ENCODE results near the gene NKX2-1. TPM values are rescaled to one million over a fixed set of nuclear protein-coding genes. Genes with fewer than 3 reads are reported as not detected.

The NKX2-1 gene
- total RNA-seq, 2 experiments from 2014 or later = not detected

DNA sequence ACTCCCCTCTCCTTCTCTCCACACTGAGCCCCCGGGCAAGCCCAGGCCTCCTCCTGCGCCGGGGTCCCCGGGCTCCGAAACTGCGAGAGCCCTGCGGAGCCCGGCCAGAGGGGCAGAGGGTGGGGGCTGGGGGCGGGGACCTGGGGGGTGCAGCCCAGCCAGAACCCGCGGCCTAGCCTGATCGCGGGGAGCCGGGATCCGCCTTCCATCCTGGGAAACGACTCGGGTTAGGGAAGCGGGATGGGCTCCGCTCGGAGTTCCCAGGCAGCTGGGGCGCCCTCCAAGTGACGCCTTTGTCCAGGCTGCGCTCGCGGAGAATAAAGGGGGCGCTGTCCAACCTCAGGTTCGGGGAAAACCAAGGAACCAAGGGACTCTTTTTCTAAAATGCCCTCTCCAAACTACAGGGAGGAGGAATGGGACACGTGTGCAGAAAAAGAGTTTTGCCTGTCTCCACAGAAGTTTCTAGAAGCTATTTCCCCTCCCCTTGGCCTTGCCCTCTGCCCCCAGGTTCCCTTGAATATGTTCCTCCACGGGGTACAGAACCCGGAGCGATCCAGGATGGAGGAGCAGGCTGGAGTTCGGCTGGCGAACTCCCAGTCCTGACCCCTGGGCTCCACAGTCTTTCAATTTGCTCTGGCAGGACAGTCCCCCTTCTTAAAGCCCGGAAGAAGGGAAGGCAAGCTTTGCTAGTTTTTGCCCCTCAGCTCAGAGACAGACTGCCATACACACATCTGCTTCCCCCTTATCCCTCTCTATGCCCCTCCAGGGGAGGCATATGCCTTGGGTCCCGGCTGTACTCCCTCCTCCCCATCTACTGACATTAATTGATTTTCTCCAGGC is 13.9 kb downstream of the NKX2-1 start:
- Mint-ChIP-seq H3K27ac (no peak overlapping the region), H3K27me3 (peaks cover 79% of the 10 kb centered on the region), H3K4me1 (peaks cover 2% of the 10 kb centered on the region), H3K4me3 (no peak overlapping the region), H3K9me3 (no peaks in the 10 kb centered on the region), H3K36me3 (ENCODE audit: low read depth) (peaks cover 9% of the 10 kb centered on the region)
- POLR2A ChIA-PET = no interaction called here
- no peak for DNase-seq
- CTCF ChIA-PET = no interaction called here

DNA sequence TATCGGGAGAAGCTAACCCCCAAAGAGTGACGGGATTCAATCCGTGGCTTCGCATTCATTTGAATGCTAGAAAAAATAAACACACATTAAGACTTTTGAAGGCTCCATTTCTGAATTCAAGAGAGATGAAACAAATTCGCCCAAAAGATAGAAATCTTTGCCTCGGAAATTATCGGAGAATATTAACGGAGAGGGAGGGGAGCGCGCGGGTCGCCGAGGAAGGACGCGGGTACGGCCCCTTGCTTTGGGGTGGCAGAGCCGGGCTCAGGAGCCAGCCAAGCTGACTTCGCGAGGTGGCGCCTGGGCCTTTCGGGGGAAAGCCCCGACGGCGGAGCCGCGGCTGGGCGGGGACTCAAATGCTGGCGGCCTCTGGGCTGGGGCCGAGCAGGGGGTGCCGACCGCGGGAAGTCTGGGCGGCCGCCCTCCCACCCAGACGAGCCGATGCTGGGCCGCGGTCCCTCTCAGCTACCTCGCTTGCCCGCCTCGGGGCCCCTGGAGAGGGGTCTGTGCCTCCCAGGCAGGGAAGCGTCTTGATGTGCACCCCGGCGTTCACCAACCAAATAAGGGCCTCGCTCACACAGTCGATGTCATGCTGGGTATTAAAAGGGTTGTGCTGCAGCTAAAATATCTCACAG is 14.7 kb downstream of the NKX2-1 start:
- POLR2A ChIA-PET = no interaction called here
- CTCF ChIA-PET = interaction anchor here (0.7 kb wide), 1 partner anchor 9 kb away, joined by 3 read pairs; no protein-coding TSS in a partner anchor
- H3K9me3 Mint-ChIP-seq = no peaks in the 10 kb centered on the region
- peaks cover 75% of the 10 kb centered on the region for H3K27me3 Mint-ChIP-seq
- peaks cover 2% of the 10 kb centered on the region for H3K4me1 Mint-ChIP-seq
- no peak overlapping the region for H3K4me3 Mint-ChIP-seq
- H3K36me3 Mint-ChIP-seq (ENCODE audit: low read depth) = peaks cover 9% of the 10 kb centered on the region
- H3K27ac Mint-ChIP-seq = no peak overlapping the region
- no peak for DNase-seq

DNA sequence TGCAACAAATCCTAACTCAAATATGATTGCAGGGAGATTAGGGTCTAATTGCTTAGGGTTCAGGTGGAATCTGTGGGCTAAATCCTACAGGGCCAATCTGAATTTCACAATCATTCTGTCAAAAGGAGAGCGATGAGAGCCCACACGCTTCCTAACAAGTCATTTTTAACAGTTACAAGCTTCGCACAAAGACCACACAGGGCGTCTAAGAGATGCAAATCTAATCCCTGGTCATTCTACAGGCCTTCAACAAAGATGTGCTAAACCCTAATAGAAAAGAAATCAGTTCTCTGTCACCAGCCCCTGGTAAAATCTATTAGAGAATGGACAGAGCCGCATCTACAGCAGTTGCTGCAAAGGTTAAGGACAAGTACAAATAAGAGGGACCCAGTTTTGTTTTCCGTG is 15.3 kb downstream of the NKX2-1 start:
- H3K27ac Mint-ChIP-seq = no peak overlapping the region
- no peak for DNase-seq
- ChIA-PET CTCF (interaction anchor here (0.7 kb wide), 1 partner anchor 9 kb away, joined by 3 read pairs; no protein-coding TSS in a partner anchor), POLR2A (no interaction called here)
- no peak overlapping the region for H3K4me3 Mint-ChIP-seq
- H3K9me3 Mint-ChIP-seq = no peaks in the 10 kb centered on the region
- peaks cover 9% of the 10 kb centered on the region for H3K36me3 Mint-ChIP-seq (ENCODE audit: low read depth)
- H3K4me1 Mint-ChIP-seq = peaks cover 2% of the 10 kb centered on the region
- H3K27me3 Mint-ChIP-seq = peaks cover 72% of the 10 kb centered on the region

DNA sequence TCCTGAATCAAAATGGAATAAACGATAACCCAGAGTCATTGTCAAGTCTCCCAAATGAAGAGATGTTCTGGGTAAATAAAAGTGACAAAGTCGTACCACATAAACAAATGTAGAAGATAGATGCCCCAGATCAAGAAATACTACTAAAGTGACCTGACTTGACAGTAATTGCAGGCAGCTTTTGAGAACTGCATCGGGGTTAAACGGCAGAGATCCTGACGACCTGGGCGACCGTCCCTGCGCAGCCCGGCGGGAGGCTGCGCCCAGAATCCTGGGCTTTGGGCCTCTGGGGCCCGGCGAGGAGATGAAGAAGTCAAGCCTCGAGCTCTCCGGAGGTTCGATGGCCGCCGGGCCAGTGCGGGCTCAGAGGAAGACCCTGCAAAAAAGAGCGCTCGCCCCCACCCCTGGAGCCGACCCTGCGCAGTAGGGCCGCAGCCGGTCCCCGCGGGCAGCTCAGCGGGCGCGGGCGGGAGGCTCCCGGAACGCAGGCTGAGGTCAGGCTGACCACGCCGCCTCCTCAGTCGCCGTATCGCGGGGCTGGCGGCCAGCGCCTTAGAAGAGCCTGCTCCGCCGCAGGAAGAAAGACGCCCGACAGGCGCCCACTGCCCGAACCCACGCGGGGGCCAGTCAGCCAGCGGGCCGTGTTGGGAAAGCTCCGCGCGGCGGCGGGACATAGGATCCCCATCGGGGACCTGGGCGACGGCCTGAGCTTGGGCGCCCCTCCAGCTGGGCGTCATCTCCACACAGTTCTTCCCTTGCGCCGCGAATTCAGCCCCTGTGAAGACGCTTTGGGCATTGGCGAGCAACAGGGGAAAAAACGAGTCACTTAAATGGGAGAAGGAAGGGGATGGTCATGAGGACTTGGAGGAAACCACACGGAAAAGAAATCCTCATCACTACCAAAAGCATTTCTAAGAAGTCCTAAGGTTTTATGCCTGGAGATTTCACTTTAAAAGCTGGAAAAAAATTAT is 16.0 kb downstream of the NKX2-1 start:
- ChIA-PET CTCF (no interaction called here), POLR2A (no interaction called here)
- Mint-ChIP-seq H3K4me1 (peaks cover 2% of the 10 kb centered on the region), H3K27ac (no peak overlapping the region), H3K36me3 (ENCODE audit: low read depth) (peaks cover 6% of the 10 kb centered on the region), H3K4me3 (no peak overlapping the region), H3K27me3 (peaks cover 66% of the 10 kb centered on the region), H3K9me3 (no peaks in the 10 kb centered on the region)
- no peak for DNase-seq

DNA sequence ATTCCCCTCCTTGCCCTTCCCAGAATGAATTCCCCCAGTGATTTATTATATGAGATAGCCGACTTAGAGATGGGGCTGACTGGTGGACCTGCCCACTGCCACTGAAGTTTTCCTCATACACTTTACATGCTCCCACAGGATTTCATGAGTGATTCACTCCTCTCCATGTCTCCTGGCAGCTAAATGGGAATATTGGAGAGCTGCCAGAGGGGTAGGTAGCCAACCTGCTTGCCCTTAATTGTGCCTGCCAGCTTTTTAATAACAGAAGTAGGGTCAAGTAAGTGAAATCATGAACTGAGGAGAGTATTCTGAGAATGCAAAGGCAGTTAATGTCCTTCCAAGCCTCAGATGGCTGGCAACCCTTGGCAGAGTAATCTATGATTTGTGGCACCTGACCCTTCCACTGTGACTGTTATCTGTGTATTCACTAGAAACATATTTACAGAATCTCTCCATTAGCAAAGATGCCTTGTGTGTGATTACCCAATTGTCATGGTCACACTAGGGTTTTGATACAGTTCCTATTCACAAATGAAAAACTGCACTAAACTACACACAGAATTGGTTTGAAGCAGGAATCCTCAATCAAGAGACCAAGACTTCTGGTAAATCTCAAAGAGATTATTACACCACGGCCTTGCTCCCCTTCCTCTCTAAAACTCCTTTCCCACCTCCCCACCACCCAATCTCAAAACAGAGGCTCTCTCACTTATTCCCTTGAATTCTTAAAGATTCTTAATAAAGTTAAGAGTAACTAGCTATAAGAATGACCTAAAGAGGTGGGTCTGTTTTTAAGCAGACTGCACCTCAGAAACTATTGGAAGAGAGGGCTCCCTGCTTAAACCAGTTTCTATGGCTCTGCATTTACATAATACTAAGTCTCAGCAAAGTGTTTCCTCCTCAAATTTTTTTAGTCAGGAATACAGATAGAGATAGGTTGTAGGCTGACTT is 17.2 kb downstream of the NKX2-1 start:
- Mint-ChIP-seq H3K27me3 (peaks cover 60% of the 10 kb centered on the region), H3K4me1 (peaks cover 2% of the 10 kb centered on the region), H3K36me3 (ENCODE audit: low read depth) (peaks cover 3% of the 10 kb centered on the region), H3K9me3 (no peaks in the 10 kb centered on the region), H3K4me3 (no peak overlapping the region), H3K27ac (no peak overlapping the region)
- no peak for DNase-seq
- POLR2A ChIA-PET = no interaction called here
- CTCF ChIA-PET = no interaction called here

DNA sequence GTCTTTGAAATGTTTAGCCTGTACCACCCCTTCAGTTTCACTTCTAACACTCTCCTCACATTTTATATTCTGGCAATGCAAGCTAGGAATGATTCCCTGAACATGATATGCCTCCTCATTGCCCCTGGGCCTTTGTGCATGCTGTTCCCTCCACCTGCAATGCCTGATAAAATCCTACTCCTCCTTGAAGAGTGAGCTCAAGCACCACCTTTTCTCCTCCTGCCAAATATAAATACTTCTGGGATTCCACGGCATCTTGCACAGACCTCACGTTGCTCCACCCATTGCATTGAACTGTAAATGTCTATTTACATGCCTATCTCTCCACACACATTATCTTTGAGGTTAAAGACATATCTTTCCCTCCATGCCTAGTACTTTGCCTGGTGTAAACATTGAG is 21.1 kb downstream of the NKX2-1 start:
- no peak overlapping the region for H3K27ac Mint-ChIP-seq
- DNase-seq = no peak
- ChIA-PET POLR2A (no interaction called here), CTCF (no interaction called here)
- H3K27me3 Mint-ChIP-seq = peaks cover 41% of the 10 kb centered on the region
- H3K4me1 Mint-ChIP-seq = no peaks in the 10 kb centered on the region
- no peaks in the 10 kb centered on the region for H3K36me3 Mint-ChIP-seq (ENCODE audit: low read depth)
- no peak overlapping the region for H3K4me3 Mint-ChIP-seq
- H3K9me3 Mint-ChIP-seq = no peaks in the 10 kb centered on the region

DNA sequence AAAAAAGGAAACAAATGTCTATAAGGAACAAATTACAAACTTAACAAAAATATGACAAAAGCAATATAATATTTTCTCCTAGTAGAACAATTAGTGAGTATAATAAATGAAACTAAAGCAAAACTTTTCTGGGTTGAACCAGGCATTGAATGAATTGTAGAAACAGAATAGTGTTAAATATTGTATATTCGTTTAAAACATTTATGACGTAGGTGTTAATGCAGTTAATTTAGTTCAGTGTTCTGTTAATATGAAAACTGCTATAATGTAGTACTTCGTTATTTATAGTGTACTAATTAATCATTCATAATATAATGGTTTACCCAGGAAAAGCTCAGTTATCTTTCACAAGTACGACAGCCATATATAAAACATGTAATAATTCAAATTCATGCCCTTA is 23.7 kb downstream of the NKX2-1 start:
- H3K27me3 Mint-ChIP-seq = peaks cover 33% of the 10 kb centered on the region
- no peak overlapping the region for H3K27ac Mint-ChIP-seq
- DNase-seq = no peak
- POLR2A ChIA-PET = no interaction called here
- no peaks in the 10 kb centered on the region for H3K4me1 Mint-ChIP-seq
- H3K9me3 Mint-ChIP-seq = no peaks in the 10 kb centered on the region
- no peak overlapping the region for H3K4me3 Mint-ChIP-seq
- CTCF ChIA-PET = interaction anchor here (0.8 kb wide), 1 partner anchor 9 kb away, joined by 3 read pairs; no protein-coding TSS in a partner anchor
- H3K36me3 Mint-ChIP-seq (ENCODE audit: low read depth) = no peaks in the 10 kb centered on the region

DNA sequence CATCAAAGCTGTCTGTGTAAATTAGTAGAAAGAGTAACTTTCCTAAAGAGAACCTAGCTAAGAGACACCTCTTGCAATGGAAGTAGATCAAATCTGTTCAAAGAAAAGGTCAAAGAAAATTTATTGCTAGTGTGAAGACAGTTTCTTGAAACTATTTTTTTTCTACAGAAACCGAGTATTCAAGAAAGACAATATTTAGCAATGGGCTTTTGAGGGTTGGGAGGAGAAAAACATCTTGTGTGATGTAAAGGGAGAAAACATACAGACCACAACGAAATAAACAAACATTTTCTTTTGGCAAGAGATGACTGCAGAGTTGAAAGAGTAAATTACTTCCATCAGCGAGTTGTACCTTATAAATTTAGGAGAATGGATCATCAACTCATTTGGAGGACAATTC is 24.4 kb downstream of the NKX2-1 start:
- ChIA-PET CTCF (interaction anchor here (0.8 kb wide), 1 partner anchor 10 kb away, joined by 3 read pairs; no protein-coding TSS in a partner anchor), POLR2A (no interaction called here)
- Mint-ChIP-seq H3K4me3 (no peak overlapping the region), H3K9me3 (no peaks in the 10 kb centered on the region), H3K27me3 (peaks cover 36% of the 10 kb centered on the region), H3K27ac (no peak overlapping the region), H3K4me1 (no peaks in the 10 kb centered on the region), H3K36me3 (ENCODE audit: low read depth) (no peaks in the 10 kb centered on the region)
- DNase-seq = no peak

DNA sequence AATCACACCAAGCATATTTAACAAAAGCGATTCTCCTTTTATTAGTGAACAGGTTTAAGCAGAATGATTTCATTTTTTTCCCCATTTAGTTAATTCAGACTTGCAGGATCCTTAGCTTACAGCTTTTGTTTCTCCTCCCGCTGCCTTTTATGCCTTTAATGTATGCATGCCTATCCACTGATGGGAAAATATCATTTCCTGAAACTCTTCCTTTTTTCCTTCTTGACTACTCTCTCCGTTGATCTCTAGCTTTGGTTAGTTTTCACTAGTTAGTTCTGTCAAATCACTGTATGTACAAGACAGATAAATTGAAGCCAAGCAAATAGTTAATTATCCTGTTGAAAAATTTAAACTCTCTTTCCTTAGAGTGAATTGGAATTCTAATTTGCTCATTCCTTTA is 26.3 kb downstream of the NKX2-1 start:
- Mint-ChIP-seq H3K4me3 (no peak overlapping the region), H3K4me1 (no peaks in the 10 kb centered on the region), H3K9me3 (no peaks in the 10 kb centered on the region), H3K36me3 (ENCODE audit: low read depth) (no peaks in the 10 kb centered on the region), H3K27ac (no peak overlapping the region), H3K27me3 (peaks cover 25% of the 10 kb centered on the region)
- POLR2A ChIA-PET = no interaction called here
- CTCF ChIA-PET = no interaction called here
- DNase-seq = no peak

DNA sequence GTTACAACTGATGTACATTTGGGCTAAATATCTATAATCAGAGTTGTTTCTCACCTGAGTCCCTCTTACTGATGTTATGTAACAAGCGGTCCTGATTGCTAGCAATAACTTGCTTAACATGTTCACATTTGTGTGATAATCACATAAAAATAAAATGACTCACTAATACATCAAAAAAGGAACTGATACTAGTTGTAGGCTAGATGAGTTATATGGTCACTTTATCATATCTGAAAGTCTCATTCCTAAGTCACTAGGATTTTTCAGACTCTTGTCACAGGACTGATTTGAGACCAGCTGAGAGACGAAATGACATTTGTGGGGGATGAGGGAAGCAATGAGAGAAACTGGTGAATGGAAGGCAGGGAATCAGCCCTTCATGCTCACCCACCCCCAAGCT is 34.3 kb downstream of the NKX2-1 start:
- no peak overlapping the region for H3K4me3 Mint-ChIP-seq
- H3K27me3 Mint-ChIP-seq = peaks cover 6% of the 10 kb centered on the region
- no peaks in the 10 kb centered on the region for H3K9me3 Mint-ChIP-seq
- H3K36me3 Mint-ChIP-seq (ENCODE audit: low read depth) = no peaks in the 10 kb centered on the region
- ChIA-PET CTCF (no interaction called here), POLR2A (no interaction called here)
- DNase-seq = no peak
- no peak overlapping the region for H3K27ac Mint-ChIP-seq
- no peaks in the 10 kb centered on the region for H3K4me1 Mint-ChIP-seq

DNA sequence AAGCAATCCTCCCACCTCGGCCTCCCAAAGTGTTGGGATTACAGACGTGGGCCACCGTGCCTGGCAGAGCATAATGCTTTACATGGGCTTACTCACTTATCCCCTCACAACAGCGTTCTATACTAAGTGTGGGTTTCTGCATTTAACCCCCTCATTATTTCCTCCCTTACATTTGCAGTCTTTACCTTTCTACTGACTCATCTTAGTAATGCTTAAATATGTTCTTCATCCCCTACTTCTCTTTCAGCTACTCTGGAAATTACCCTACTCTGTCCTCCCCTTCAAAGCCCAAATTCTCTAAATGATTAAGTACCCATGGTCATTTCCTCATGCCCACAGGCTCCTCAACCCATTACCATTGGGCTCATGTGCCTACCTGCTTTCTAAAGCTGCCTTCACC is 40.7 kb downstream of the NKX2-1 start:
- H3K27me3 Mint-ChIP-seq = peaks cover 2% of the 10 kb centered on the region
- ChIA-PET CTCF (interaction anchor here (1.6 kb wide), 1 partner anchor 106 kb away, joined by 4 read pairs; no protein-coding TSS in a partner anchor), POLR2A (no interaction called here)
- no peak overlapping the region for H3K27ac Mint-ChIP-seq
- H3K9me3 Mint-ChIP-seq = no peaks in the 10 kb centered on the region
- no peak overlapping the region for H3K4me3 Mint-ChIP-seq
- no peaks in the 10 kb centered on the region for H3K36me3 Mint-ChIP-seq (ENCODE audit: low read depth)
- no peak for DNase-seq
- no peaks in the 10 kb centered on the region for H3K4me1 Mint-ChIP-seq

DNA sequence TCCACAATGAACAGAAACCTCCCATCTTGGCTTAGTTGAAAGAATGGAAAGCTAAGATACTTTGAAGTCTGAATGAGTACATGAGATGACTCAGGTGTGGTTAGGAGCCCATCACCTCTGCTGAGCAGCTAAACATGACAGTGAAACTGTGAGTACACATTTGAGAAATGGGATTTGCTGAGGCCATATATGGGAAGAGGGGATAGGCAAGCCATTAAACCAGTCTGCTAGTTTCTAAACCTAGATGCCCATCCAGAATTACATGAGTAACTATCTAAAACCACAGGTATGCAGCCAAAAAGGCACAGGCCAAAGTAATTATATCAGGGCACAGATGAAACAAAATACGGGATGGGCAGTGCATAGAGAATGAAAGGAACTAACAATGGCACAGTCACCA is 41.2 kb downstream of the NKX2-1 start:
- H3K4me1 Mint-ChIP-seq = no peaks in the 10 kb centered on the region
- no peak overlapping the region for H3K4me3 Mint-ChIP-seq
- DNase-seq = no peak
- peaks cover 2% of the 10 kb centered on the region for H3K27me3 Mint-ChIP-seq
- no peaks in the 10 kb centered on the region for H3K9me3 Mint-ChIP-seq
- CTCF ChIA-PET = no interaction called here
- POLR2A ChIA-PET = no interaction called here
- H3K27ac Mint-ChIP-seq = no peak overlapping the region
- no peaks in the 10 kb centered on the region for H3K36me3 Mint-ChIP-seq (ENCODE audit: low read depth)

Data from activated CD4-positive, alpha-beta memory T cell treated with anti-CD3 and anti-CD28 coated beads, Interleukin-2, amount 10 ng/mL, durations not matched to agents 7 days and 5 days (primary cell).